Measurements from ENCODE around the gene HEG1.

DNA sequence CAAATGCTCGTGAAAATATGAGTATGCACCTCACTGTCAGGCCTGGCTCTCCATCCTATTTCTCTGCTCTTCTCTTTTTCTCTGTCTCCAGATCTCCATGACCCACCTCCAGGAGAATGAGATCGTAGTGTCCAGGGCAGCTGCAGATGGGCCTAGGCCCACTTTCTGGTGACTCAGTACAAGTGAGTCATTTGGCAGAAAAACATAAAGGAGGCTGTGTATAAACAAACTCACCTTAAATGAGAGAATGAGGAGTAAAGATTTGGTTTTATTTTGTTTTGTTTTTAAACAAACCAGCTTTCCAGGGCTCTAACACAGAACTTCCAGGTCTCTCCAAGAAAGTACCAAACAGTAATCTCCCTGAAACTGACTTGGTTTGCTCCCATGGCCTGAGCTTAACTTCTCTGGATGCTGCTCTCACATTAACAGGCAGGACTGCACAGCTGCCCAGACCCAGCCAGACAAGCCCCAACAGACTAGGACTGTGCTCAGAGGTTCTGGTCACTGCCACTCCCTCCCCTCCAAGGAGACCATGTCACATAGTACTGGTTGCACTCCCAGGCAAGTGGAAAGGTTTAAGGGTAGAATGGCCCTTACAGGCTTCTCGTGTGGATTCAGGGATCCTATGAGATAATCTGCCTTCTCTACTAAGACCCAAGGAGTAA is 1.5 kb upstream of the HEG1 start:
- no peak for TF ChIP-seq EZH2 (IDR thresholded peaks at IDR 0.05; ENCODE audit: borderline replicate concordance)
- TF ChIP-seq, protein P1, sequence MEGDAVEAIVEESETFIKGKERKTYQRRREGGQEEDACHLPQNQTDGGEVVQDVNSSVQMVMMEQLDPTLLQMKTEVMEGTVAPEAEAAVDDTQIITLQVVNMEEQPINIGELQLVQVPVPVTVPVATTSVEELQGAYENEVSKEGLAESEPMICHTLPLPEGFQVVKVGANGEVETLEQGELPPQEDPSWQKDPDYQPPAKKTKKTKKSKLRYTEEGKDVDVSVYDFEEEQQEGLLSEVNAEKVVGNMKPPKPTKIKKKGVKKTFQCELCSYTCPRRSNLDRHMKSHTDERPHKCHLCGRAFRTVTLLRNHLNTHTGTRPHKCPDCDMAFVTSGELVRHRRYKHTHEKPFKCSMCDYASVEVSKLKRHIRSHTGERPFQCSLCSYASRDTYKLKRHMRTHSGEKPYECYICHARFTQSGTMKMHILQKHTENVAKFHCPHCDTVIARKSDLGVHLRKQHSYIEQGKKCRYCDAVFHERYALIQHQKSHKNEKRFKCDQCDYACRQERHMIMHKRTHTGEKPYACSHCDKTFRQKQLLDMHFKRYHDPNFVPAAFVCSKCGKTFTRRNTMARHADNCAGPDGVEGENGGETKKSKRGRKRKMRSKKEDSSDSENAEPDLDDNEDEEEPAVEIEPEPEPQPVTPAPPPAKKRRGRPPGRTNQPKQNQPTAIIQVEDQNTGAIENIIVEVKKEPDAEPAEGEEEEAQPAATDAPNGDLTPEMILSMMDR (IDR thresholded peaks at IDR 0.05; ENCODE audit: poor library complexity), result no peak
